HFFc6 (cell line): ENCODE measurements around the gene SMYD2. TPM values are rescaled to one million over a fixed set of nuclear protein-coding genes. Genes with fewer than 3 reads are reported as not detected.

Experiments
- DNase-seq: peaks from one replicate; pipeline ENCODE4 v3.0.0-alpha.2; 2018
- H3K27ac Mint-ChIP-seq: 2 replicates; pipeline ENCODE4 v1.8.0; 2020; ENCODE audit warnings: mild to moderate bottlenecking, mixed read lengths
- H3K27me3 Mint-ChIP-seq: 2 replicates; pipeline ENCODE4 v1.8.0; 2021; ENCODE audit warnings: mild to moderate bottlenecking, moderate library complexity, mixed read lengths; ENCODE audit not compliant: insufficient read depth
- H3K36me3 Mint-ChIP-seq: 2 replicates; pipeline ENCODE4 v1.8.0; 2021; ENCODE audit warnings: low read depth, mixed read lengths
- H3K4me1 Mint-ChIP-seq: 2 replicates; pipeline ENCODE4 v1.8.0; 2020; ENCODE audit warnings: low read depth, mixed read lengths
- H3K4me3 Mint-ChIP-seq: 2 replicates; pipeline ENCODE4 v1.8.0; 2020; ENCODE audit warnings: mild to moderate bottlenecking, moderate library complexity, mixed read lengths
- H3K9me3 Mint-ChIP-seq: 2 replicates; pipeline ENCODE4 v1.8.0; 2020; ENCODE audit warnings: mild to moderate bottlenecking, mixed read lengths
- CTCF ChIP-seq: fragments of 200-600 bp; sonication (generic); IDR thresholded peaks from 2 replicates; pipeline ENCODE4 v1.5.0; 2021; ENCODE audit warnings: antibody characterized with exemption, mild to moderate bottlenecking
- total RNA-seq, 6 experiments: library from RNA; stranded (reverse); fragmentation: NEBNext Ultra II Directional; extraction: Animal tissue kit (Norgen Biotek cat#: 25700); gene quantifications; 2 replicates in 1 of 6; 3 replicates in 5 of 6; pipeline ENCODE4 v1.2.3, GENCODE V29; 2021

Gene SMYD2
- total RNA-seq, 6 experiments from 2014 or later: 27.3 to 32.3 (median 29.5) TPM

GRCh38 chr1:214264196-214264595 lies 16.8 kb upstream of the SMYD2 start:
- no peaks in the 10 kb centered on the region for H3K9me3 Mint-ChIP-seq
- no peaks in the 10 kb centered on the region for H3K36me3 Mint-ChIP-seq
- no peak overlapping the region for H3K27ac Mint-ChIP-seq
- H3K27me3 Mint-ChIP-seq: peaks cover 12% of the 10 kb centered on the region
- no peak for DNase-seq
- peaks cover 28% of the 10 kb centered on the region for H3K4me1 Mint-ChIP-seq
- H3K4me3 Mint-ChIP-seq: no peak overlapping the region
- no peak for TF ChIP-seq CTCF

- Mint-ChIP-seq H3K27me3 (peaks cover 12% of the 10 kb centered on the region), H3K9me3 (no peaks in the 10 kb centered on the region), H3K4me3 (no peak overlapping the region), H3K27ac (no peak overlapping the region), H3K36me3 (no peaks in the 10 kb centered on the region), H3K4me1 (peaks cover 21% of the 10 kb centered on the region)
- no peak for TF ChIP-seq CTCF
- DNase-seq: no peak
Observed at GRCh38 chr1:214264976-214265375, 16.0 kb upstream of the SMYD2 start.

GRCh38 chr1:214270097-214270650 lies 10.8 kb upstream of the SMYD2 start:
- TF ChIP-seq CTCF: no peak
- Mint-ChIP-seq H3K4me3 (no peak overlapping the region), H3K36me3 (no peaks in the 10 kb centered on the region), H3K27ac (no peak overlapping the region), H3K4me1 (no peaks in the 10 kb centered on the region; the same call in none of the 2 replicates), H3K9me3 (no peaks in the 10 kb centered on the region), H3K27me3 (peaks cover 21% of the 10 kb centered on the region)
- DNase-seq: no peak

- no peaks in the 10 kb centered on the region; the same call in 1 of the 2 replicates for H3K9me3 Mint-ChIP-seq
- no peak for TF ChIP-seq CTCF
- H3K4me1 Mint-ChIP-seq: no peaks in the 10 kb centered on the region; the same call in none of the 2 replicates
- no peak overlapping the region for H3K4me3 Mint-ChIP-seq
- H3K27me3 Mint-ChIP-seq: peaks cover 21% of the 10 kb centered on the region
- H3K36me3 Mint-ChIP-seq: no peaks in the 10 kb centered on the region
- no peak overlapping the region for H3K27ac Mint-ChIP-seq
- DNase-seq: no peak
Observed at GRCh38 chr1:214271174-214271858, 9.6 kb upstream of the SMYD2 start.

- Mint-ChIP-seq H3K36me3 (no peaks in the 10 kb centered on the region), H3K27me3 (peaks cover 18% of the 10 kb centered on the region), H3K27ac (no peak overlapping the region), H3K9me3 (no peaks in the 10 kb centered on the region; the same call in 1 of the 2 replicates), H3K4me3 (no peak overlapping the region), H3K4me1 (no peaks in the 10 kb centered on the region; the same call in none of the 2 replicates)
- TF ChIP-seq CTCF: no peak
- no peak for DNase-seq
Observed at GRCh38 chr1:214271995-214272731, 8.8 kb upstream of the SMYD2 start.
